GM12878 (cell line): ENCODE results near the gene RNU6-9. TPM values are rescaled to one million over a fixed set of nuclear protein-coding genes. Genes with fewer than 3 reads are reported as not detected.

Experiments
- ATAC-seq: fragments of 200-7000 bp; cut with Tn5 transposase; 3 replicates; pipeline ENCODE4 v1.9.1; 2020; ENCODE audit warnings: mild to moderate bottlenecking, moderate library complexity
- BruUV-seq: library from RNA; stranded (reverse); fragments of 400-500 nt; replicated peaks from 2 replicates; lab custom pipeline; 2021; lab: Mats Ljungman, UMichigan
- CTCF ChIA-PET: fragments of 300-600 bp; sonication (Branson Sonifier 250); formaldehyde crosslinking; extraction: SDS; loops from one replicate; lab custom pipeline; 2021; ENCODE audit warnings: inconsistent platforms; lab: Yijun Ruan, JAX
- POLR2A ChIA-PET: fragments of 350-600 bp; formaldehyde crosslinking; extraction: SDS; loops from one replicate; lab custom pipeline; 2021; ENCODE audit warnings: inconsistent platforms; lab: Charles Lee
- RAD21 ChIA-PET: fragments of 300-600 bp; sonication (Branson Sonifier 250); formaldehyde crosslinking; loops from one replicate; lab custom pipeline; 2023; ENCODE audit warnings: antibody characterized with exemption; ENCODE audit not compliant: unreplicated experiment; lab: Charles Lee
- SMC1A ChIA-PET: fragments of 300-600 bp; sonication (Branson Sonifier 250); formaldehyde crosslinking; loops from one replicate; lab custom pipeline; 2023; ENCODE audit not compliant: unreplicated experiment, uncharacterized antibody; lab: Charles Lee
- DNase-seq: peaks from one replicate; pipeline ENCODE4 v3.0.0-alpha.2; 2011; ENCODE audit warnings: low read depth, low spot score
- FAIRE-seq: peaks from 3 replicates; lab custom pipeline; 2011; peaks lifted over from hg19 to GRCh38; lab: Jason Lieb, UNC
- H2AFZ ChIP-seq: 2 replicates; pipeline ENCODE4 v1.6.0; 2011; ENCODE audit warnings: low read depth, low read length, control low read depth; ENCODE audit not compliant: control insufficient read depth
- H3K27ac ChIP-seq: 2 replicates; pipeline ENCODE4 v1.5.1; 2011; ENCODE audit warnings: control low read depth; ENCODE audit not compliant: control insufficient read depth, insufficient read depth
- H3K27me3 ChIP-seq, 2 experiments: replicated peaks in 1 of 2; 2 replicates each; pipeline versions ENCODE4 v1.6.0 to v1.6.1; 2011; ENCODE audit warnings: low read length in 1 of 2; ENCODE audit not compliant: control insufficient read depth in 2 of 2, insufficient read depth in 2 of 2
- H3K36me3 ChIP-seq, 2 experiments: 2 replicates each; pipeline ENCODE4 v1.5.1; 2011; ENCODE audit warnings: low read length in 1 of 2; ENCODE audit not compliant: control insufficient read depth in 2 of 2, insufficient read depth in 2 of 2
- H3K4me1 ChIP-seq: 2 replicates; pipeline ENCODE4 v1.6.1; 2011; ENCODE audit warnings: mild to moderate bottlenecking, low read length, moderate library complexity, mixed read lengths; ENCODE audit not compliant: control insufficient read depth, insufficient read depth
- H3K4me2 ChIP-seq: 2 replicates; pipeline ENCODE4 v1.6.0; 2011; ENCODE audit warnings: control low read depth; ENCODE audit not compliant: control insufficient read depth, insufficient read depth
- H3K4me3 ChIP-seq: fragments of 200-600 bp; sonication (generic); 2 replicates; pipeline ENCODE4 v1.5.1; 2016
- H3K79me2 ChIP-seq: 2 replicates; pipeline ENCODE4 v1.6.0; 2011; ENCODE audit warnings: low read length; ENCODE audit not compliant: control insufficient read depth, insufficient read depth
- H3K9ac ChIP-seq: 2 replicates; pipeline ENCODE4 v1.8.0; 2011; ENCODE audit warnings: low read length, control low read depth, mixed read lengths; ENCODE audit not compliant: control insufficient read depth, insufficient read depth
- H3K9me3 ChIP-seq: replicated peaks from 3 replicates; pipeline ENCODE4 v1.5.1; 2011; ENCODE audit warnings: mild to moderate bottlenecking, low read length; ENCODE audit not compliant: control insufficient read depth, insufficient read depth
- H4K20me1 ChIP-seq: 2 replicates; pipeline ENCODE4 v1.6.0; 2011; ENCODE audit not compliant: control insufficient read depth, insufficient read depth
- ATF7 ChIP-seq: fragments of 450-650 bp; IDR thresholded peaks from 2 replicates; pipeline ENCODE4 v1.6.1; 2016; ENCODE audit warnings: low read depth, mild to moderate bottlenecking
- CHD4 ChIP-seq: fragments of 200-600 bp; sonication (generic); IDR thresholded peaks from 2 replicates; pipeline ENCODE4 v1.6.1; 2016; ENCODE audit warnings: mild to moderate bottlenecking
- HDAC2 ChIP-seq: fragments of 200-600 bp; sonication (generic); IDR thresholded peaks from 2 replicates; pipeline ENCODE4 v1.6.1; 2017
- JUND ChIP-seq: IDR thresholded peaks from 2 replicates; pipeline ENCODE4 v1.6.1; 2012; ENCODE audit warnings: low read depth, mild to moderate bottlenecking, low read length, improper control_type of control experiment, moderate library complexity
- RAD51 ChIP-seq: fragments of 450-650 bp; IDR thresholded peaks from 2 replicates; pipeline ENCODE4 v1.6.1; 2016; ENCODE audit warnings: moderate library complexity, mild to moderate bottlenecking, inconsistent platforms
- SREBF2 ChIP-seq: IDR thresholded peaks from 2 replicates; pipeline ENCODE4 v1.6.1; 2012; ENCODE audit warnings: mild to moderate bottlenecking, low read length
- STAT1 ChIP-seq: fragments of 450-650 bp; conservative IDR thresholded peaks from 2 replicates; pipeline ENCODE4 v1.6.1; 2014; ENCODE audit warnings: antibody characterized with exemption, mild to moderate bottlenecking
- ZNF207 ChIP-seq: fragments of 450-650 bp; IDR thresholded peaks from 2 replicates; pipeline ENCODE4 v1.6.1; 2014; ENCODE audit warnings: antibody characterized with exemption, mild to moderate bottlenecking, borderline replicate concordance
- WGBS: methylation state at CpG from one replicate; pipeline ENCODE4 v1.1.6; 2016; ENCODE audit warnings: low lambda C conversion rate; ENCODE audit not compliant: insufficient replicate concordance, insufficient coverage; ENCODE audit errors: missing lambda C conversion rate; 5-methylcytosine and 5-hydroxymethylcytosine counted together
- in situ Hi-C: fragments of 300-500 bp; cut with MboI; formaldehyde crosslinking; loops from 9 replicates; pipeline ENCODE4 v1.14.3; 2018; ENCODE audit warnings: mixed read lengths
- intact Hi-C: fragments of 100-400 bp; cut with micrococcal nuclease; formaldehyde crosslinking; loops from one replicate; pipeline ENCODE4 v1.14.2; 2022; ENCODE audit not compliant: unreplicated experiment
- polyA plus RNA-seq, 11 experiments: library from polyadenylated mRNA; depleted of rRNA in 4 of 11; unstranded in 6 of 11; stranded (reverse) in 5 of 11; fragments of >200 nt; fragmentation: Nextera tagmentation in 4 of 11; fragmentation: Illumina TruSeq in 1 of 11; extraction: Ambion mirVana in 4 of 11; extraction: Trizol in 1 of 11; gene quantifications; 1 replicate in 1 of 11; 2 replicates in 10 of 11; pipeline versions ENCODE4 v1.2.1 to v1.2.3, GENCODE V29; 2011 to 2016; ENCODE audit warnings: inconsistent platforms in 2 of 11, missing spikeins in 2 of 11, low read depth in 1 of 11
- total RNA-seq, 4 experiments: library from RNA; depleted of rRNA in 3 of 4; stranded (reverse); fragments of >200 nt in 3 of 4; fragmentation: Illumina TruSeq in 1 of 4; extraction: Trizol in 1 of 4; gene quantifications; 2 replicates each; pipeline versions ENCODE4 v1.2.1 to v1.2.3, GENCODE V29; 2013 to 2021
- TF ChIP-seq, protein P1 (sequence below): fragments of 450-650 bp; formaldehyde crosslinking; IDR thresholded peaks from 2 replicates; pipeline ENCODE4 v1.4.0; 2020; ENCODE audit warnings: mild to moderate bottlenecking, moderate library complexity
- TF ChIP-seq, protein P2 (sequence below): fragments of 450-650 bp; IDR thresholded peaks from 2 replicates; pipeline ENCODE4 v1.6.1; 2018; ENCODE audit warnings: borderline replicate concordance, mild to moderate bottlenecking; ENCODE audit not compliant: partially characterized antibody

Gene RNU6-9
- total and polyA plus RNA-seq, 10 of the 15 experiments (the other 5 are each of a cell fraction or from before 2014, with no cell fraction given), result not detected

DNA sequence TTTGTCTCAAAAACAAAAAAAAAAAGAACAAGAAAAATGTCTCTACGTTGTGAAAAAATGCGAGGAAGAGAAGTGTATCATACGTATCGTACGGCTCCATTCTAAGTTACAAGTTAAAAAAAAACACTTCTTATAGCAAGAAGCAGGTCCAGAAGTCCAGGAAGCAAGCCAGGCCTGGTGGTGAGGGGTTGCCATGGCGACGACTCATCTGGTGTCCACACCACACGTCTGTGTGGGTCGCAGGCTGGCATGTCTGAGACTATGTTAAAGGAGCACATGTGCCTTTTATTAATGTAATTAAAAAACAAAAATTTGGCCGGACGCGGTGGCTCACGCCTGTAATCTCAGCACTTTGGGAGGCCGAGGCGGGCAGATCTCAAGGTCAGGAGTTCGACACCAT, 6.2 kb upstream of the RNU6-9 start:
- in situ Hi-C loops, result no loop called here
- H3K36me3 ChIP-seq, result peaks cover 0 to 3% of the 10 kb centered on the region in 2 experiments; a peak in 3 of 4 replicates

More for the DNA sequence above, 6.2 kb upstream of the RNU6-9 start:
- H3K9me3 ChIP-seq, result no peaks in the 10 kb centered on the region
- no TSS peak for BruUV-seq
- WGBS, result 94% methylated on average over 15 of the region's 16 CpGs
- H2AFZ ChIP-seq, result no peak overlapping the region
- no peaks in the 10 kb centered on the region for H4K20me1 ChIP-seq
- ChIA-PET CTCF (no interaction called here), SMC1A (no interaction called here), RAD21 (no interaction called here), POLR2A (no interaction called here)
- H3K27me3 ChIP-seq, result no peaks in the 10 kb centered on the region
- no peak overlapping the region for H3K4me3 ChIP-seq
- H3K27ac ChIP-seq, result no peak overlapping the region
- TF ChIP-seq STAT1 (no peak), RAD51 (no peak), HDAC2 (no peak), ATF7 (no peak), SREBF2 (no peak), ZNF207 (no peak), JUND (no peak), CHD4 (no peak)
- TF ChIP-seq, protein P1, sequence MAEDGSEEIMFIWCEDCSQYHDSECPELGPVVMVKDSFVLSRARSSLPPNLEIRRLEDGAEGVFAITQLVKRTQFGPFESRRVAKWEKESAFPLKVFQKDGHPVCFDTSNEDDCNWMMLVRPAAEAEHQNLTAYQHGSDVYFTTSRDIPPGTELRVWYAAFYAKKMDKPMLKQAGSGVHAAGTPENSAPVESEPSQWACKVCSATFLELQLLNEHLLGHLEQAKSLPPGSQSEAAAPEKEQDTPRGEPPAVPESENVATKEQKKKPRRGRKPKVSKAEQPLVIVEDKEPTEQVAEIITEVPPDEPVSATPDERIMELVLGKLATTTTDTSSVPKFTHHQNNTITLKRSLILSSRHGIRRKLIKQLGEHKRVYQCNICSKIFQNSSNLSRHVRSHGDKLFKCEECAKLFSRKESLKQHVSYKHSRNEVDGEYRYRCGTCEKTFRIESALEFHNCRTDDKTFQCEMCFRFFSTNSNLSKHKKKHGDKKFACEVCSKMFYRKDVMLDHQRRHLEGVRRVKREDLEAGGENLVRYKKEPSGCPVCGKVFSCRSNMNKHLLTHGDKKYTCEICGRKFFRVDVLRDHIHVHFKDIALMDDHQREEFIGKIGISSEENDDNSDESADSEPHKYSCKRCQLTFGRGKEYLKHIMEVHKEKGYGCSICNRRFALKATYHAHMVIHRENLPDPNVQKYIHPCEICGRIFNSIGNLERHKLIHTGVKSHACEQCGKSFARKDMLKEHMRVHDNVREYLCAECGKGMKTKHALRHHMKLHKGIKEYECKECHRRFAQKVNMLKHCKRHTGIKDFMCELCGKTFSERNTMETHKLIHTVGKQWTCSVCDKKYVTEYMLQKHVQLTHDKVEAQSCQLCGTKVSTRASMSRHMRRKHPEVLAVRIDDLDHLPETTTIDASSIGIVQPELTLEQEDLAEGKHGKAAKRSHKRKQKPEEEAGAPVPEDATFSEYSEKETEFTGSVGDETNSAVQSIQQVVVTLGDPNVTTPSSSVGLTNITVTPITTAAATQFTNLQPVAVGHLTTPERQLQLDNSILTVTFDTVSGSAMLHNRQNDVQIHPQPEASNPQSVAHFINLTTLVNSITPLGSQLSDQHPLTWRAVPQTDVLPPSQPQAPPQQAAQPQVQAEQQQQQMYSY (CRISPR knock-in tag), result no peak
- TF ChIP-seq, protein P2, sequence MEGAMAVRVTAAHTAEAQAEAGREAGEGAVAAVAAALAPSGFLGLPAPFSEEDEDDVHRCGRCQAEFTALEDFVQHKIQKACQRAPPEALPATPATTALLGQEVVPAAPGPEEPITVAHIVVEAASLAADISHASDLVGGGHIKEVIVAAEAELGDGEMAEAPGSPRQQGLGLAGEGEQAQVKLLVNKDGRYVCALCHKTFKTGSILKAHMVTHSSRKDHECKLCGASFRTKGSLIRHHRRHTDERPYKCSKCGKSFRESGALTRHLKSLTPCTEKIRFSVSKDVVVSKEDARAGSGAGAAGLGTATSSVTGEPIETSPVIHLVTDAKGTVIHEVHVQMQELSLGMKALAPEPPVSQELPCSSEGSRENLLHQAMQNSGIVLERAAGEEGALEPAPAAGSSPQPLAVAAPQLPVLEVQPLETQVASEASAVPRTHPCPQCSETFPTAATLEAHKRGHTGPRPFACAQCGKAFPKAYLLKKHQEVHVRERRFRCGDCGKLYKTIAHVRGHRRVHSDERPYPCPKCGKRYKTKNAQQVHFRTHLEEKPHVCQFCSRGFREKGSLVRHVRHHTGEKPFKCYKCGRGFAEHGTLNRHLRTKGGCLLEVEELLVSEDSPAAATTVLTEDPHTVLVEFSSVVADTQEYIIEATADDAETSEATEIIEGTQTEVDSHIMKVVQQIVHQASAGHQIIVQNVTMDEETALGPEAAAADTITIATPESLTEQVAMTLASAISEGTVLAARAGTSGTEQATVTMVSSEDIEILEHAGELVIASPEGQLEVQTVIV, result no peak
- no peak for DNase-seq
- no peak for FAIRE-seq
- intact Hi-C loops, result no loop called here
- peaks cover 2% of the 10 kb centered on the region for H3K79me2 ChIP-seq
- no peaks in the 10 kb centered on the region for H3K4me1 ChIP-seq
- H3K9ac ChIP-seq, result no peak overlapping the region
- ATAC-seq, result no peak
- no peak overlapping the region for H3K4me2 ChIP-seq
